ENCODE results near the gene EFHC2.

EFHC2 gene

GRCh38 chrX:44156726-44157125 lies 186.7 kb downstream of the EFHC2 start:
- in situ Hi-C loops (cut with HindIII; ENCODE audit: low sequenced_read_pairs) = no loop called here

GRCh38 chrX:44155126-44155525 lies 188.3 kb downstream of the EFHC2 start:
- in situ Hi-C loops (cut with HindIII; ENCODE audit: low sequenced_read_pairs) = no loop called here

- in situ Hi-C loops (cut with HindIII; ENCODE audit: low sequenced_read_pairs) = no loop called here
Observed at GRCh38 chrX:44152852-44153251, 190.6 kb downstream of the EFHC2 start.

- in situ Hi-C loops (cut with HindIII; ENCODE audit: low sequenced_read_pairs) = no loop called here
Observed at GRCh38 chrX:44147130-44147529, 196.3 kb downstream of the EFHC2 start.

- in situ Hi-C loops (cut with HindIII; ENCODE audit: low sequenced_read_pairs) = no loop called here
Observed at GRCh38 chrX:44144177-44144945, 199.1 kb downstream of the EFHC2 start.

- in situ Hi-C loops (cut with HindIII; ENCODE audit: low sequenced_read_pairs) = no loop called here
Observed at GRCh38 chrX:44143061-44143602, 200.3 kb downstream of the EFHC2 start.

GRCh38 chrX:44130189-44130588 lies 213.3 kb downstream of the EFHC2 start:
- in situ Hi-C loops (cut with HindIII; ENCODE audit: low sequenced_read_pairs) = no loop called here

- in situ Hi-C loops (cut with HindIII; ENCODE audit: low sequenced_read_pairs) = no loop called here
Observed at GRCh38 chrX:44113337-44113736, 230.1 kb downstream of the EFHC2 start.

GRCh38 chrX:44106864-44107263 lies 236.6 kb downstream of the EFHC2 start:
- in situ Hi-C loops (cut with HindIII; ENCODE audit: low sequenced_read_pairs) = no loop called here

GRCh38 chrX:44105228-44105913 lies 238.1 kb downstream of the EFHC2 start:
- in situ Hi-C loops (cut with HindIII; ENCODE audit: low sequenced_read_pairs) = no loop called here

GRCh38 chrX:44104699-44105098 lies 238.8 kb downstream of the EFHC2 start:
- in situ Hi-C loops (cut with HindIII; ENCODE audit: low sequenced_read_pairs) = no loop called here

GRCh38 chrX:44101281-44101680 lies 242.2 kb downstream of the EFHC2 start:
- in situ Hi-C loops (cut with HindIII; ENCODE audit: low sequenced_read_pairs) = no loop called here

- in situ Hi-C loops (cut with HindIII; ENCODE audit: low sequenced_read_pairs) = no loop called here
Observed at GRCh38 chrX:44099366-44099765, 244.1 kb downstream of the EFHC2 start.
